Omental fat pad (tissue), 4 donors: ENCODE results near the gene FEN1. TPM values are rescaled to one million over a fixed set of nuclear protein-coding genes. Genes with fewer than 3 reads are reported as not detected.

Experiments used
- ATAC-seq: fragments of 150-250 bp; one replicate; pipeline ENCODE4 v1.9.1; 2016; ENCODE audit warnings: mild to moderate bottlenecking, moderate library complexity; ENCODE audit not compliant: low FRiP score
- DNase-seq: peaks from one replicate; pipeline ENCODE4 v3.0.0-alpha.2; 2019; ENCODE audit warnings: low spot score
- total RNA-seq, 4 donors: library from RNA; depleted of rRNA; stranded (reverse); fragments of >200 nt; gene quantifications; one replicate each; pipeline ENCODE4 v1.1.0, GENCODE V29; 2016
- TF ChIP-seq, protein P1 (sequence below), 3 donors: fragments of 450-650 bp; IDR thresholded peaks; one replicate each; pipeline ENCODE4 v1.5.1; 2016 to 2017; ENCODE audit warnings: antibody characterized with exemption in 3 of 3, mild to moderate bottlenecking in 3 of 3, moderate library complexity in 2 of 3

The FEN1 gene
- total RNA-seq, 4 donors from 2014 or later: 4.7 to 8.9 (median 6.7) TPM

DNA sequence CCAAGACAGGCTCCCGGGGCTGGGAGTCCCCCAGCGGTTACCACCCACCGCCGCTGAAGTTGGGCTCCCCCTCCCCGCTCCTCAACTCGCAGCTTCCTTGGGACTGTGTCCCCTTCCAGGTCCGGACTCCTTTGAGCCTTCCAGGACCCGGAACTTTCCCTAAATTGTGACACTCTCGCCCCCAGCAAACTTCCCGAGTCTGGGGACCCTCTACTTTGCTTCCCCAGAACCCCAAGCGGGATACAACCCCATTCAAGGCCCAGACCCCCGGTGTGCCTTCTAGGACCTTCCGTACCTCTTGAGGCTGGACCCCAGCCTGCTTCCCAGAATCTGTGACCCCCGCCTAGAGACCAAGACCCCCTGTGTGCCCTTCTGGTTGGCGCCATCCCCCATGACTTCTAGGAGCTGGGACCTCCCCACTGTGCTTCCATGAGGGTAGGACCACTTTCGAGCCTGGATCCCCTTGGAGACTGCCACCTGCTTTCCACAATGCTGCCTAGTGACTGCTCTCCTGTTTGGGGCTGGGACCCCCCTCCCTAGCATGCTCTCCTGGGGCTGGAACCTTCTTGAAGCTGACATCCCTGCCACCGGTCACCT is 39.7 kb upstream of the FEN1 start:
- TF ChIP-seq, protein P1, sequence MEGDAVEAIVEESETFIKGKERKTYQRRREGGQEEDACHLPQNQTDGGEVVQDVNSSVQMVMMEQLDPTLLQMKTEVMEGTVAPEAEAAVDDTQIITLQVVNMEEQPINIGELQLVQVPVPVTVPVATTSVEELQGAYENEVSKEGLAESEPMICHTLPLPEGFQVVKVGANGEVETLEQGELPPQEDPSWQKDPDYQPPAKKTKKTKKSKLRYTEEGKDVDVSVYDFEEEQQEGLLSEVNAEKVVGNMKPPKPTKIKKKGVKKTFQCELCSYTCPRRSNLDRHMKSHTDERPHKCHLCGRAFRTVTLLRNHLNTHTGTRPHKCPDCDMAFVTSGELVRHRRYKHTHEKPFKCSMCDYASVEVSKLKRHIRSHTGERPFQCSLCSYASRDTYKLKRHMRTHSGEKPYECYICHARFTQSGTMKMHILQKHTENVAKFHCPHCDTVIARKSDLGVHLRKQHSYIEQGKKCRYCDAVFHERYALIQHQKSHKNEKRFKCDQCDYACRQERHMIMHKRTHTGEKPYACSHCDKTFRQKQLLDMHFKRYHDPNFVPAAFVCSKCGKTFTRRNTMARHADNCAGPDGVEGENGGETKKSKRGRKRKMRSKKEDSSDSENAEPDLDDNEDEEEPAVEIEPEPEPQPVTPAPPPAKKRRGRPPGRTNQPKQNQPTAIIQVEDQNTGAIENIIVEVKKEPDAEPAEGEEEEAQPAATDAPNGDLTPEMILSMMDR (IDR thresholded peaks at IDR 0.05): no peak
- ATAC-seq: no peak
- DNase-seq: no peak

DNA sequence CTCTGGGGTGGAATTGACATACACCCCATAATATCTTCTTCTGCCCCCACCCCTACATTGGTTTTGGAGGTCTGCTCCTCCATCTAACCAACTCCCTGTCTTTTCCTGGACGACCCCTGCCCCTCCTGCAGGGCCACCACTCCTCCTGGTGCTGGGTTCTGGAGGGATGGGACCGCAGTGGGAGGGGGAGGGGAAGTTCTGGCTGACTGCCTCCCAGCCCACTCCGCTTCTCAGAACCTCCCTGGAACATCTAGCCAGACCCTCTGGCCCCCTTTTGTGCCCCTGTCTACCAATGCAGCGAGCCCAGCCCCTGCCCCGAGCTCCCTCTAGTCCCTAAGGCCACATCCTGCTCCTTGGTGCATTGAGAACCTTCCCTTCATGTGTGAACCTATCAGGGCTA is 39.0 kb upstream of the FEN1 start:
- ATAC-seq (no peak), DNase-seq (no peak)
- TF ChIP-seq, protein P1 (IDR thresholded peaks at IDR 0.05): no peak

DNA sequence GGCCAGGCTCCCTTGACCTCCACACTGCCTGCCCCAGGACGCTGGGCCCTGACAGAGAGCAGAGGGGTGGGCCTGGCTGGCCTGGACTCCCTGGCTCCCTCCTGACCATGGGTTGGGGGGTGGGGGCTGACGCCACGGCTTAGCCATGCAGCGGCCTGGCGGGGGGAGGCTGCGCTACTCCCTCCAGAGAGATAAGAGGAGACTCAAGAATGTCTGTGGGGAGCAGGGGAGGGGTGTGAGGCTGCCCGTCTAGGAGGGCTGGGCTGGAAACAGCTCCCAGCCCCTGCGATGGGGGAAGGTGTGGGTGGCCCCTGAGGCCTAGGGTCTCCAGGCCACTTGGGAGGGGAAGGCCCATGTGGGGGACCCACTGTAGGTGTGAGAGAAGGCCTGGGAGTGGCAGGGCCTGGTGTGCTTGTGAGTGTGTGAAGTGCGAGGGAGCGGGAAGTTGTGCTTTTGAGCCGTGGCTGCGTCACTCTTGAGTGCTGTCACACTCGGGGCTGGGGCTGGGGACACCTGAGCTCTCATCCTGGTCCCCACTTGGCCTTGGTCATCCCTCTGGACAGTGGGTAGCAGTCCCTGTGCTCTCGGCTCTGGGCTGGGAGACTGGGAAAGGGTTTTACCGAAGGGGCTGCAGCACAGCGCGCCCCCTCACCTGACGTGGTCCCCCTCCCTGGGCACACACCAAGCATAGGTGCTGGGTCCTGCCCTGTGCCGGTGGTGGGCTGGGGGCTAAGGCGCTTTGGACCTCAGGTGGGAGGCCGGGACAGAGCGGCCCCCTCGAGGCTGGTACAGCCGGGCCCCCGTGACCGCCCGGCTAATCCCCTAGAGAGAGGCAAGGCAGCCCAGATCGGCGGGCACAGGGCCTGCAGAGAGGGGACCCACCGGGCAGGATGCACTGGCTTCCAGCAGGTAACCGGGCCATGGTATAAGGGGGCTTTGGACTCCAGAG is 37.9 kb upstream of the FEN1 start:
- ATAC-seq: peak; percentile 37
- DNase-seq: no peak
- TF ChIP-seq, protein P1 (IDR thresholded peaks at IDR 0.05): no peak

DNA sequence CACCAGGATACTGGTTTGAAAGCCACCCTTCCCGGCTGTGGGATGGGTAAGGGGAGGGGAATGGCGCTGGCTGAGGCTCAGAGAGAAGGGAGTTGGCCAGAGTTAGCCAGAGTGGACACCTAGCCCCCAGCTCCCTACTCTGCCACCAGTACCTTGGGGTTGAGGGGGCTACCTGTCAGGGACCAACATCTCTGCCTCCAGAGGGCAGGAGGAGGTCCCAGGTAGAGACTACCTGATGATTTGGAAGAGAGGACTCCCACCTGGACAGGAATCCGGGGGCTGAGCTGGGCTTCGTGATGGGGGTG is 36.6 kb upstream of the FEN1 start:
- no peak for DNase-seq
- TF ChIP-seq, protein P1 (IDR thresholded peaks at IDR 0.05): no peak

DNA sequence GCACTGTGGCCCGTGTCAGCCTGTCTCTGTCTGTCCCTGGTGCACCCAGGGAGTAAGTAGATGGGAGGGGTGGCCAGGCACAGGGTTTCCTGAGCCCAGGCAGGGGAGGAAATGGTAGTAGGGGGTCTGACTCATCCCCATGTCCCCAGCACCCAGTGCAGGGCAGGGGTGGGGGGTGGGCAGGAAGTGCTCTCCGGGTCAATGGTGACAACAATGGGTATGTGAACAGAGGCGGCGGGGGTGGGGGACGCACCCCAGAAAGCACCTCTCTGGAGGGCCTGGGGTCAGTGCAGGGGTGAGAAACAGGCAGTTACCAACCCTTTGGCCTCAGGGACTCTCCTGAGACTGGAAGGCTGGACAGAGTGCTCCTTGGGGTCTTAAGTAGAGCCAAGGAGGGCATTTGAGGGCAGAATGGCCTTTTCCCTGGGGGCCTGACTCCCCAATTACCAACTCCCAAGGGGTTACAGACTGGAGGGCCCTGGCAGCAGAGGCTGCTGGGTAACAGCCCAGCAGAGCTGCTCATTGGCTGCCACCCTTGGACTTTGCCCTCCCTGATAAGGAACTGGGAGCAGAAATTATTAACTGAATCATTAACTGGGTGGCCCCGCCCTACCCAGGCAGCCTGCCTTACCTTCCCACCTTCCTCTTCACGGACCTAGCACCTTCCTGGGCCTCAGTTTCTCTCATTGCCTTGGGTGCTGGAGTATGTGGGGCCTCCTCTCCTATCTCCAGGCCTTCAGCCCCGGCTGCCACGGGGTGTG is 36.1 kb upstream of the FEN1 start:
- peak; percentile 9 for ATAC-seq
- DNase-seq: no peak
- TF ChIP-seq, protein P1 (IDR thresholded peaks at IDR 0.05): no peak

More for the DNA sequence above, 36.6 kb upstream of the FEN1 start:
- no peak for ATAC-seq

DNA sequence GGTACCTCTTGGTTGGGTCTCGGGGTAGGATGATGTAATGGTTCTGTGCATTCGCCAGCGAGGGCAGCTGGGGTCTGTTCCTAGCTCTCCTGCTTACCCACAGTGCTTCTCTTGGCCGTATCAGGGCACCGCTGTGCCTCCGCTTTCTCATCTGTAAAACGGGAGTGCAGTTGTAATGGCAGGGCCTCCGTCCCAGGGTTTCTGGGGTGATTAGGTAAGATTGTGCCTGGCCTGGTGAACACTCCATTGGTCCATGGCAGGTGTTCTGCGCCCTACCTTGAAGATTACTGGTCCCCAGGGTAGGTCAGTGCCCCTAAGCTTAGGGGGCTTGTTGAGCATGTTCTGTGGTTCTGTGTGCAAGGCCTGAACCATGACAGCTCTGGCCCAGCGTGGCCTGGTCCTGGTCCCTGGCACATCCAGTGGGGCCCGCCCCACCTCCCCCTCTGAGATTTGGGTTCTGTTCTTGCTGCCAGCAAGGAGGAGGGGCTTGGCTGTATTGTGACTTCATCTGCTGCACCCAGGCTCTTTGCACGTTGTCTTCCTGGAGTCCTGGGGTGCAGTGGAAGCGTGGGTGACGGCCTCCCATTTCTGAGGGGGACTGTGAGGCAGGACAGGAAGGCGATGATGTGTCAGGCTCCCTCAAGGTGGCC is 35.4 kb upstream of the FEN1 start:
- TF ChIP-seq, protein P1 (IDR thresholded peaks at IDR 0.05): no peak
- DNase-seq (no peak), ATAC-seq (no peak)
